ENCODE measurements around the gene ARHGAP15. TPM values are rescaled to one million over a fixed set of nuclear protein-coding genes. Genes with fewer than 3 reads are reported as not detected.

Gene ARHGAP15
- polyA plus RNA-seq, 1 donor from 2014 or later = 0.30 TPM

DNA sequence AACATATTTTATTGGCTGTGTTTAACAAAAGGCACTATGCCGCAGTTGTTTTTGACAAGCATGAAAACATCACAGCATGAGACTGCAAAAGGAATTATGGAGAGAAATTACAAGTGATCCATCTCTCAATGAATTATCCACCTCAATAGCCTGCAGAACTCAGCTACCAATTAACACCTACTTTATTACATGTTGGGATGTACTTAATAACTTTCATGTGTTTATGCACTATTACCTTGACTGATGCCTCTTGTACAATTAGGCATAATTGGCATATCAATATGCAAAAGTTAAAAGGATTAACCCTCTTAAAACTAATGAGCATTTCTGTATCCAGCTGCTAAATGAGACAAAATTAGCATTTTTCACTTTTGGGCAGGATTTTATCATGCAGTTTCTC, 27.8 kb downstream of the ARHGAP15 start:
- H3K4me2 ChIP-seq (ENCODE audit: low read length) = no peak overlapping the region
- no peaks in the 10 kb centered on the region for H4K20me1 ChIP-seq (ENCODE audit: insufficient read depth)
- no peak overlapping the region for H3K4me3 ChIP-seq (ENCODE audit: low read length)
- TF ChIP-seq SMC3 (conservative IDR thresholded peaks at IDR 0.05; ENCODE audit: poor library complexity) (no peak), POLR2AphosphoS5 (IDR thresholded peaks at IDR 0.05) (no peak)
- H3K9ac ChIP-seq (ENCODE audit: low read length) = no peak overlapping the region
- H3K27me3 ChIP-seq (ENCODE audit: insufficient read depth, low read depth, low read length) = peaks cover 25% of the 10 kb centered on the region
- no peaks in the 10 kb centered on the region for H3K79me2 ChIP-seq (replicated peaks; ENCODE audit: insufficient read depth, low read length)
- H3K36me3 ChIP-seq (ENCODE audit: insufficient read depth, low read length) = no peaks in the 10 kb centered on the region
- H3F3A ChIP-seq (ENCODE audit: insufficient read depth, low read length, poor library complexity, severe bottlenecking) = no peaks in the 10 kb centered on the region
- H3K27ac ChIP-seq (ENCODE audit: low read length) = no peak overlapping the region
- no peaks in the 10 kb centered on the region for H3K9me3 ChIP-seq (ENCODE audit: low read length)
- no peak overlapping the region for H2AFZ ChIP-seq (ENCODE audit: low read depth, low read length)
- no peaks in the 10 kb centered on the region for H3K9me2 ChIP-seq (ENCODE audit: insufficient read depth, low read length)

DNA sequence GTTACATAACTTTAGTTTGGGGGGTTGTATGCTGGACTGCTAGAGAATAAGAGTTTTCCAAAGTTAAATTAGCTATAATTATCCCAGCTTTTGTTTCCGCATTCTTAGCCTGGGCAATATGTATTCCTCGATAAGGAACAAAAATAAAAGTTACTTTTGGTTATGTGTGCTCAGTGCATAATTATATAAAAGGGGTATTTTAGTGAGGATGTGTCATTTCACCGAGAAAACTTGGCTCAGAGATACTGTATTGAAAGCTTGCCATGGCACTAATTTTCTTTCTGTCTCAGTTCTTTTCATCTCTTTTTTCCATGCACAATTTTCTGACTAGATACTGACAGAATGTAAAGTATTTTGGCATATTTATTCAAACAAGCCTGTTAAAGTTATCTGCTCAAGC, 28.2 kb downstream of the ARHGAP15 start:
- Histone ChIP-seq H3K27ac (ENCODE audit: low read length) (no peak overlapping the region), H4K20me1 (ENCODE audit: insufficient read depth) (no peaks in the 10 kb centered on the region), H3K36me3 (ENCODE audit: insufficient read depth, low read length) (no peaks in the 10 kb centered on the region), H3K9ac (ENCODE audit: low read length) (no peak overlapping the region), H3K9me3 (ENCODE audit: low read length) (no peaks in the 10 kb centered on the region), H3K27me3 (ENCODE audit: insufficient read depth, low read depth, low read length) (peaks cover 25% of the 10 kb centered on the region), H3K4me2 (ENCODE audit: low read length) (no peak overlapping the region), H3K4me3 (ENCODE audit: low read length) (no peak overlapping the region), H2AFZ (ENCODE audit: low read depth, low read length) (no peak overlapping the region), H3K9me2 (ENCODE audit: insufficient read depth, low read length) (no peaks in the 10 kb centered on the region), H3F3A (ENCODE audit: insufficient read depth, low read length, poor library complexity, severe bottlenecking) (no peaks in the 10 kb centered on the region), H3K79me2 (replicated peaks; ENCODE audit: insufficient read depth, low read length) (no peaks in the 10 kb centered on the region)
- TF ChIP-seq, protein P1, sequence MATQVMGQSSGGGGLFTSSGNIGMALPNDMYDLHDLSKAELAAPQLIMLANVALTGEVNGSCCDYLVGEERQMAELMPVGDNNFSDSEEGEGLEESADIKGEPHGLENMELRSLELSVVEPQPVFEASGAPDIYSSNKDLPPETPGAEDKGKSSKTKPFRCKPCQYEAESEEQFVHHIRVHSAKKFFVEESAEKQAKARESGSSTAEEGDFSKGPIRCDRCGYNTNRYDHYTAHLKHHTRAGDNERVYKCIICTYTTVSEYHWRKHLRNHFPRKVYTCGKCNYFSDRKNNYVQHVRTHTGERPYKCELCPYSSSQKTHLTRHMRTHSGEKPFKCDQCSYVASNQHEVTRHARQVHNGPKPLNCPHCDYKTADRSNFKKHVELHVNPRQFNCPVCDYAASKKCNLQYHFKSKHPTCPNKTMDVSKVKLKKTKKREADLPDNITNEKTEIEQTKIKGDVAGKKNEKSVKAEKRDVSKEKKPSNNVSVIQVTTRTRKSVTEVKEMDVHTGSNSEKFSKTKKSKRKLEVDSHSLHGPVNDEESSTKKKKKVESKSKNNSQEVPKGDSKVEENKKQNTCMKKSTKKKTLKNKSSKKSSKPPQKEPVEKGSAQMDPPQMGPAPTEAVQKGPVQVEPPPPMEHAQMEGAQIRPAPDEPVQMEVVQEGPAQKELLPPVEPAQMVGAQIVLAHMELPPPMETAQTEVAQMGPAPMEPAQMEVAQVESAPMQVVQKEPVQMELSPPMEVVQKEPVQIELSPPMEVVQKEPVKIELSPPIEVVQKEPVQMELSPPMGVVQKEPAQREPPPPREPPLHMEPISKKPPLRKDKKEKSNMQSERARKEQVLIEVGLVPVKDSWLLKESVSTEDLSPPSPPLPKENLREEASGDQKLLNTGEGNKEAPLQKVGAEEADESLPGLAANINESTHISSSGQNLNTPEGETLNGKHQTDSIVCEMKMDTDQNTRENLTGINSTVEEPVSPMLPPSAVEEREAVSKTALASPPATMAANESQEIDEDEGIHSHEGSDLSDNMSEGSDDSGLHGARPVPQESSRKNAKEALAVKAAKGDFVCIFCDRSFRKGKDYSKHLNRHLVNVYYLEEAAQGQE (IDR thresholded peaks at IDR 0.05; ENCODE audit: borderline replicate concordance) = no peak
- TF ChIP-seq TAF1 (IDR thresholded peaks at IDR 0.05; ENCODE audit: low read depth) (no peak), MXI1 (conservative IDR thresholded peaks at IDR 0.05; ENCODE audit: poor library complexity, severe bottlenecking) (no peak), EP300 (conservative IDR thresholded peaks at IDR 0.05; ENCODE audit: poor library complexity, severe bottlenecking) (no peak)
- TF ChIP-seq, protein P2, sequence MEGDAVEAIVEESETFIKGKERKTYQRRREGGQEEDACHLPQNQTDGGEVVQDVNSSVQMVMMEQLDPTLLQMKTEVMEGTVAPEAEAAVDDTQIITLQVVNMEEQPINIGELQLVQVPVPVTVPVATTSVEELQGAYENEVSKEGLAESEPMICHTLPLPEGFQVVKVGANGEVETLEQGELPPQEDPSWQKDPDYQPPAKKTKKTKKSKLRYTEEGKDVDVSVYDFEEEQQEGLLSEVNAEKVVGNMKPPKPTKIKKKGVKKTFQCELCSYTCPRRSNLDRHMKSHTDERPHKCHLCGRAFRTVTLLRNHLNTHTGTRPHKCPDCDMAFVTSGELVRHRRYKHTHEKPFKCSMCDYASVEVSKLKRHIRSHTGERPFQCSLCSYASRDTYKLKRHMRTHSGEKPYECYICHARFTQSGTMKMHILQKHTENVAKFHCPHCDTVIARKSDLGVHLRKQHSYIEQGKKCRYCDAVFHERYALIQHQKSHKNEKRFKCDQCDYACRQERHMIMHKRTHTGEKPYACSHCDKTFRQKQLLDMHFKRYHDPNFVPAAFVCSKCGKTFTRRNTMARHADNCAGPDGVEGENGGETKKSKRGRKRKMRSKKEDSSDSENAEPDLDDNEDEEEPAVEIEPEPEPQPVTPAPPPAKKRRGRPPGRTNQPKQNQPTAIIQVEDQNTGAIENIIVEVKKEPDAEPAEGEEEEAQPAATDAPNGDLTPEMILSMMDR (IDR thresholded peaks at IDR 0.05; ENCODE audit: poor library complexity, severe bottlenecking) = no peak

DNA sequence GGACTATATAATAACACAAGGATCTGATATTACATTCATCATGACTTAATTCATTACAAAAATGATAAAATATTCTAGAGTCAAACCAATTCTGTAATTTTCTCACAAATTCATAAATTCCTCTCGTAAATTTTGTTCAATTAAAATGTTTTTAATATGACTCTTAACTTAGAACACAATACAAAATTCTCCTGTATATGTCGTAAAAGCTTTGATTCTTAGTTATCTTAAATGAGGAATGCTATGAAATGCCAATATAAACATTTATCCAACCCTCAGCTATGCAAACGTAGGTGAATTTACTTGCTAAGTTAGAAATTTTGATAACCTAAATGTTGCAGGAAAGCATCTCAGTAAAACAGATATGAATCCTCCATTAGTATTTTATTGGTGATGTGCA, 28.9 kb downstream of the ARHGAP15 start:
- H3K27me3 ChIP-seq (ENCODE audit: insufficient read depth, low read depth, low read length) = peaks cover 25% of the 10 kb centered on the region
- no peaks in the 10 kb centered on the region for H4K20me1 ChIP-seq (ENCODE audit: insufficient read depth)
- no peaks in the 10 kb centered on the region for H3K79me2 ChIP-seq (replicated peaks; ENCODE audit: insufficient read depth, low read length)
- no peak overlapping the region for H3K9ac ChIP-seq (ENCODE audit: low read length)
- no peaks in the 10 kb centered on the region for H3K9me3 ChIP-seq (ENCODE audit: low read length)
- no peak overlapping the region for H3K4me3 ChIP-seq (ENCODE audit: low read length)
- no peaks in the 10 kb centered on the region for H3K9me2 ChIP-seq (ENCODE audit: insufficient read depth, low read length)
- no peak for TF ChIP-seq EP300 (conservative IDR thresholded peaks at IDR 0.05; ENCODE audit: poor library complexity, severe bottlenecking)
- TF ChIP-seq MXI1 (conservative IDR thresholded peaks at IDR 0.05; ENCODE audit: poor library complexity, severe bottlenecking) = no peak
- TF ChIP-seq EZH2 (IDR thresholded peaks at IDR 0.05; ENCODE audit: borderline replicate concordance, insufficient read depth, low read length, poor library complexity, severe bottlenecking) = no peak
- TF ChIP-seq POLR2AphosphoS5 (IDR thresholded peaks at IDR 0.05) = no peak
- TF ChIP-seq, protein P1 (IDR thresholded peaks at IDR 0.05; ENCODE audit: borderline replicate concordance) = no peak
- TF ChIP-seq TAF1 (IDR thresholded peaks at IDR 0.05; ENCODE audit: low read depth) = no peak
- no peak for TF ChIP-seq RAD21 (conservative IDR thresholded peaks at IDR 0.05)
- TF ChIP-seq SMC3 (conservative IDR thresholded peaks at IDR 0.05; ENCODE audit: poor library complexity) = no peak
- TF ChIP-seq, protein P2 (IDR thresholded peaks at IDR 0.05; ENCODE audit: poor library complexity, severe bottlenecking) = no peak
- H2AFZ ChIP-seq (ENCODE audit: low read depth, low read length) = no peak overlapping the region
- no peaks in the 10 kb centered on the region for H3K36me3 ChIP-seq (ENCODE audit: insufficient read depth, low read length)
- H3K4me2 ChIP-seq (ENCODE audit: low read length) = no peak overlapping the region
- no peak overlapping the region for H3K27ac ChIP-seq (ENCODE audit: low read length)
- H3F3A ChIP-seq (ENCODE audit: insufficient read depth, low read length, poor library complexity, severe bottlenecking) = no peaks in the 10 kb centered on the region
